Measurements from ENCODE around the gene PLB1.

- TF ChIP-seq, protein P1, sequence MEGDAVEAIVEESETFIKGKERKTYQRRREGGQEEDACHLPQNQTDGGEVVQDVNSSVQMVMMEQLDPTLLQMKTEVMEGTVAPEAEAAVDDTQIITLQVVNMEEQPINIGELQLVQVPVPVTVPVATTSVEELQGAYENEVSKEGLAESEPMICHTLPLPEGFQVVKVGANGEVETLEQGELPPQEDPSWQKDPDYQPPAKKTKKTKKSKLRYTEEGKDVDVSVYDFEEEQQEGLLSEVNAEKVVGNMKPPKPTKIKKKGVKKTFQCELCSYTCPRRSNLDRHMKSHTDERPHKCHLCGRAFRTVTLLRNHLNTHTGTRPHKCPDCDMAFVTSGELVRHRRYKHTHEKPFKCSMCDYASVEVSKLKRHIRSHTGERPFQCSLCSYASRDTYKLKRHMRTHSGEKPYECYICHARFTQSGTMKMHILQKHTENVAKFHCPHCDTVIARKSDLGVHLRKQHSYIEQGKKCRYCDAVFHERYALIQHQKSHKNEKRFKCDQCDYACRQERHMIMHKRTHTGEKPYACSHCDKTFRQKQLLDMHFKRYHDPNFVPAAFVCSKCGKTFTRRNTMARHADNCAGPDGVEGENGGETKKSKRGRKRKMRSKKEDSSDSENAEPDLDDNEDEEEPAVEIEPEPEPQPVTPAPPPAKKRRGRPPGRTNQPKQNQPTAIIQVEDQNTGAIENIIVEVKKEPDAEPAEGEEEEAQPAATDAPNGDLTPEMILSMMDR (IDR thresholded peaks at IDR 0.05), result no peak
- TF ChIP-seq POLR2A (IDR thresholded peaks at IDR 0.05) (no peak), POLR2AphosphoS5 (IDR thresholded peaks at IDR 0.05) (peak; percentile 86)
Observed at GRCh38 chr2:28568533-28568932, 72.7 kb downstream of the PLB1 start.

Data from prostate gland (tissue), 2 donors.